GOT3 (cell line): ENCODE measurements around the gene PPFIA1.

Source experiments
- DNase-seq: peaks from one replicate; lab custom pipeline; 2025; ENCODE audit warnings: mixed read lengths; lab: John Stamatoyannopoulos, UW

Gene PPFIA1

GRCh38 chr11:70414341-70415100 lies 144.0 kb downstream of the PPFIA1 start:
- no peak for DNase-seq

GRCh38 chr11:70415191-70415590 lies 144.7 kb downstream of the PPFIA1 start:
- no peak for DNase-seq

GRCh38 chr11:70415642-70416395 lies 145.3 kb downstream of the PPFIA1 start:
- DNase-seq: no peak

GRCh38 chr11:70416881-70417280 lies 146.4 kb downstream of the PPFIA1 start:
- no peak for DNase-seq

GRCh38 chr11:70418130-70418529 lies 147.6 kb downstream of the PPFIA1 start:
- DNase-seq: no peak

- no peak for DNase-seq
Observed at GRCh38 chr11:70419307-70420007, 149.0 kb downstream of the PPFIA1 start.

- no peak for DNase-seq
Observed at GRCh38 chr11:70420008-70420464, 149.5 kb downstream of the PPFIA1 start.

- DNase-seq: no peak
Observed at GRCh38 chr11:70420496-70420895, 150.0 kb downstream of the PPFIA1 start.

GRCh38 chr11:70421123-70421522 lies 150.6 kb downstream of the PPFIA1 start:
- no peak for DNase-seq

GRCh38 chr11:70422692-70423522 lies 152.4 kb downstream of the PPFIA1 start:
- DNase-seq: no peak

GRCh38 chr11:70423523-70424505 lies 153.3 kb downstream of the PPFIA1 start:
- DNase-seq: no peak

- no peak for DNase-seq
Observed at GRCh38 chr11:70424765-70425344, 154.4 kb downstream of the PPFIA1 start.

GRCh38 chr11:70427436-70427835 lies 156.9 kb downstream of the PPFIA1 start:
- DNase-seq: no peak

GRCh38 chr11:70428701-70429427 lies 158.4 kb downstream of the PPFIA1 start:
- no peak for DNase-seq

- no peak for DNase-seq
Observed at GRCh38 chr11:70429428-70429705, 158.9 kb downstream of the PPFIA1 start.

- DNase-seq: no peak
Observed at GRCh38 chr11:70429724-70430521, 159.4 kb downstream of the PPFIA1 start.

- DNase-seq: no peak
Observed at GRCh38 chr11:70430671-70431574, 160.4 kb downstream of the PPFIA1 start.

GRCh38 chr11:70431611-70432010 lies 161.1 kb downstream of the PPFIA1 start:
- no peak for DNase-seq
